Dermis blood vessel endothelial cell (primary cell): ENCODE measurements around the gene DHX35. TPM values are rescaled to one million over a fixed set of nuclear protein-coding genes. Genes with fewer than 3 reads are reported as not detected.

Source experiments
- DNase-seq: peaks from one replicate; pipeline ENCODE4 v3.0.0; 2010
- total RNA-seq: library from RNA; depleted of rRNA; stranded (reverse); fragments of >200 nt; gene quantifications from 2 replicates; pipeline ENCODE4 v1.2.3, GENCODE V29; 2014

Gene DHX35
- total RNA-seq, 1 donor from 2014 or later = 12.9 TPM

DNA sequence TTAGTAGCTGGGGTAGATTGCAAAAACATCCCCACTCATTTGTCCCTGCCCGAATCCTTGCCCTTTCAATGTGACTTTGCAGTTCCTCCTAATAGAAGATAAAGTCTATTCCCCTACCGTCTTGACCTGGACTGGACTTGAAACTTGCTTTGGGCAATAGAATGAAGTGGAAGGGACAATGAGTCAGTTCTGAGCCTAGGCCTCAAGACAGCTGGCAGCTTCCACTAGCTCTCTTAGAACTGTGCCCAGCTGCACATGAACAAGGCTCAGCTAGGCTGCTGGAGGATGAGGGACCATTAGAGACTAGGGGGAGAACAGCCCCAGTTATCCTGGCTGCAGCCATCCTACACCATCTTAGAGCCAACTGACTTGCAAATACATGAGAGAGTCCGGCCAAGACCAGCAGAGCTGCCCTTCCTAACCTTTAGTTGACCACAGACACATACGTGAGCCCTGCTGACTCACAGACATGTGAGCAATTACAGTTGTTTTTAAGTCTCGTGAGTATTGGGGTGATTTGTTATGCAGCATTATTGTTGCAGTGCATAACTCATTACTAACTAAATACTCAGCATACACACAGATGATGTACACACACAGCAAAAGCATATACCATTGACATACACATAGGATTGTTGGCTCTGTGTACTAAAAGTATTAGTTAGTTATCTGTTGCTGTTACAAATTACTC lies 105.5 kb downstream of the DHX35 start:
- DNase-seq = no peak

- no peak for DNase-seq
Measured at GRCh38 chr20:39069976-39070375, 107.8 kb downstream of the DHX35 start.

GRCh38 chr20:39070484-39071231 lies 108.5 kb downstream of the DHX35 start:
- peak; percentile 12 for DNase-seq

GRCh38 chr20:39072132-39072531 lies 110.0 kb downstream of the DHX35 start:
- DNase-seq = no peak

DNA sequence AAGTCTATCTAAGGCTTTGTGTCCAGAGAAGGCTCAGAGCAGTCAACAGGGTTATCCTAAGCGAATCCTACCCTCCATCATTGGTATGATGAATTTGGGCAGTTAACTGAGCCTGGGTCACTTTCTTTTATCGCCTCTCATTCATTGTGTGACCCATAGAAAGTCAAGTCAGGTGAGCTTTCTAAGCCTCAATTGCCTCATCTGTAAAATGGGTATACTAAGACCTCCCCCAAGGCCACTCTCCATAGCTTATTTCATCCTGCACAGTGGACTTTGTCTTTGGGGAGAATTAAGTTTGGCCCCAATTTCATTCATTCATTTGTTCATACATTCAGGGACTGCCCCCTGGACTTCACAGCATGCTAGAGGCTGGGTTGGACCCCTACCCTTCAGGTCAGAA lies 110.5 kb downstream of the DHX35 start:
- DNase-seq = no peak

GRCh38 chr20:39075731-39076130 lies 113.6 kb downstream of the DHX35 start:
- DNase-seq = no peak

DNA sequence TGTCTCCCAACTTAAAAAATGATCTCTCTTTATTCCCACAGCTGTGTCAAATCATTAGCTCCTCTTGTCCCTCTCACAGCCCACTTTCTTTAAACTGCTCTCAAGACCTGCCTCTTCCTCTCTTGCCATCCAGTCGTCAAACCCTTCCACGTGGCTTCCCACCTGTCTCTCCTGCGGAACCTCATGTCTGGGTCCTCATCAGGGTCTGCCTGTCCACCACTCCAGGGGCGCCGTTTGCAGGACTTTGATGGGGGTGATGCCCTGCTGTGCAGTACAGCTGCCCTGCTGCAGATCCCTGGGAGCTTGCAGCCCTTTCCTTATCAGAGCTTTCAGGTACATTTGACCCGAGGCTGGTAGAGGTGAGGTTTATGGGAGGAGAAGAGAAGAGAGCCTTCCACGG lies 114.8 kb downstream of the DHX35 start:
- no peak for DNase-seq

GRCh38 chr20:39080326-39080725 lies 118.2 kb downstream of the DHX35 start:
- no peak for DNase-seq

DNA sequence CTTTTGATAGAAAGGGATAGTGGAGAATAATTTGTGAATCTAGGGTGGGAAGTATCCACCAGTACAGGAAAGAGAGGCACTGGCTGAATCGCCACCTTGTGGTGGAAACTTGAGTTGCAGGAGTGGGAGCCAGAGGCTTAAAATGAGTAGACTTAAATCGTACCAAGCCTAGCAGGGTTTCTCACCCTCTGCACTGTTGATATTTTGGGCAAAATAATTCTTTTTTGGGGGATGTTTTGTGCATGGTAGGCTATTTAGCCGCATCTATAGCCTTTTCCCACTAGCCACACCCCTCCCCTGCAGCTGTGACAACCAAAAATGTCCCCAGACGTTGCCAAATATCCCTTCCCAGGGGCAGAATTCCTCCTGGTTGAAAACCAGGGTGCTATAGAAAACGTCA lies 119.1 kb downstream of the DHX35 start:
- peak; percentile 86 for DNase-seq

DNA sequence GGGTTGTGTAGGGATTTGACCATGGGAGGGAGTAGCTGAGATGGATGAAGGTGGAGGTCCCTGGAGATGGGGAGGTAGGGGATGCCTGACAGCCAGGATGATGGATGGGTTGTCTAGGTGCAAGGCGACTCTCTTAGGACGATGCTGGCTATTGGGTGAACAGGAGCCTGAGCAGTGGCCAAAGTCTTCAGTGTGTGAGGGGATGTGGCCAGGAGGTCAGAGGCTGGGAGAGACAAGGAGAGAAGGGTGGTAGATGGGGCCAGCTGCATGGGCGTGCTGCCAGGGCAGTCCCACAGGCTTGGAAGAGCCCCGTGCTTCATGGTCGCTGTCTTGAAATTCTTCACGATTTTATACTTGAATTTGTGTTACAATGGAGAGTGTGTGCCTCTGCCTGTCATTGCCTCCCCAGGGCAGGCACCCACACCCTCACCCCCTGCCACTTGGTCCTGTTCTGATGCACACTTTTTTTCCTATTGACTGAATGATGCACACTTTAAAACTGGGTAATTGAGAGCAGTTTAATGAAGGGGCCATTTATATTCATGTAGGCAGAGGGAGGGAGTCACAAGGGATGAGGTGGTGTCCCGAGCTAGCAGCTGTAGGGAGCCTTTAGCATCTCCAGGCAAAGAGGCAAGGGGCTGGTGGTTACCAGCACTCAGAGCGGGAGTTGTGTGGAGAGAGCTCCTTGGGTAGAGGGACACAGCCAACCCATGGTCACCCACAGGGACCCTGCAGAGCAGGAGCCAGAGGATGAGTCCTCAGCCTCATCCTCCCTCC lies 120.7 kb downstream of the DHX35 start:
- no peak for DNase-seq

GRCh38 chr20:39083761-39084160 lies 121.6 kb downstream of the DHX35 start:
- DNase-seq = no peak

DNA sequence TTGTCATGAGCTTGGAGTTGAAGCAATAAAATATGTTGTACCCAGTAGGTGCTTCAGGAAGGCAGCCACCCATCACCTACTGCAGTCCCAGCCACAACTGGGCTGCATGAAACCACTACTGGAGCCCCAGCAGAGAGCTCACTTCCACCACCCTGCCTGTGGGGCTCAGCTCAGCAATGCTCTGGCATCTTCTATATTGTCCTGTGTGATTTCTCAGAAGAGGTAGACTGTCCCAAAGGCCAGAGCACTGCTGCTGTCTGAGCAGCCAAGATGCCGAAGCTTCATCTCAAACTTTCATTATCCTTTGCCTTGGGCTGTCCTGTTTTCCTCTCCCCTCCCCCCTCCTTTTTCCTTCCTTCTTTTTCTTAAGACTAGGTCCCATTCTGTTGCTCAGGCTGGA lies 126.9 kb downstream of the DHX35 start:
- no peak for DNase-seq

Other genes with a start within 250 kb of the DHX35 start
- 0.05 TPM in 1 of 2 replicates, not detected in the other for gene SLC32A1, start 237.9 kb upstream of the DHX35 start, total RNA-seq
- gene ACTR5, start 213.9 kb upstream of the DHX35 start, total RNA-seq = 9.7 and 14.1 TPM in 2 replicates
- gene PPP1R16B, start 156.6 kb upstream of the DHX35 start, total RNA-seq = 247 and 304 TPM in 2 replicates
- gene FAM83D, start 35.9 kb upstream of the DHX35 start, total RNA-seq = 23.5 and 67.6 TPM in 2 replicates